Uterus (tissue), 2 donors: Measurements from ENCODE around the gene CACNB4.

Source experiments
- CTCF ChIP-seq, 4 experiments: fragments of 200-600 bp in 2 of 4; fragments of 450-650 bp in 2 of 4; sonication (generic) in 2 of 4; IDR thresholded peaks; one replicate each; pipeline ENCODE4 v1.5.1; 2016 to 2019; ENCODE audit warnings: antibody characterized with exemption in 4 of 4, mild to moderate bottlenecking in 2 of 4, moderate library complexity in 1 of 4
- POLR2A ChIP-seq, 2 donors: fragments of 450-650 bp; IDR thresholded peaks; one replicate each; pipeline ENCODE4 v1.6.1; 2016; ENCODE audit warnings: antibody characterized with exemption in 2 of 2, mild to moderate bottlenecking in 1 of 2, moderate library complexity in 1 of 2

- TF ChIP-seq CTCF (IDR thresholded peaks at IDR 0.05) (no peak), POLR2A (IDR thresholded peaks at IDR 0.05) (no peak)
Measured at GRCh38 chr2:151904807-151905206, 194.0 kb downstream of the CACNB4 start.
